ENCODE results near the gene RETREG2.

The RETREG2 gene

GRCh38 chr2:219169930-219170654 lies 8.0 kb upstream of the RETREG2 start, which contains the start of gene SLC23A3:
TSS of gene SLC23A3 (minus strand) at chr2:219170029. CDS start at chr2:219169984, 45 bp downstream.
- DNase-seq (ENCODE audit: low spot score) (no peak), FAIRE-seq (no peak)

- peak; percentile 39 for DNase-seq (ENCODE audit: low spot score)
- no peak for FAIRE-seq
These were observed 6.8 kb upstream of the RETREG2 start for GRCh38 chr2:219171231-219171651.

- no peak for FAIRE-seq
- DNase-seq (ENCODE audit: low spot score) = no peak
These were observed 5.6 kb upstream of the RETREG2 start for GRCh38 chr2:219172231-219173154.

GRCh38 chr2:219173176-219173575 lies 4.9 kb upstream of the RETREG2 start:
- FAIRE-seq = no peak
- DNase-seq (ENCODE audit: low spot score) = no peak

GRCh38 chr2:219174146-219174545 lies 3.9 kb upstream of the RETREG2 start:
- DNase-seq (ENCODE audit: low spot score) (no peak), FAIRE-seq (no peak)

- FAIRE-seq (no peak), DNase-seq (ENCODE audit: low spot score) (no peak)
These were observed 3.3 kb upstream of the RETREG2 start for GRCh38 chr2:219174801-219175200.

GRCh38 chr2:219175486-219175885 lies 2.6 kb upstream of the RETREG2 start:
- DNase-seq (ENCODE audit: low spot score) = no peak
- no peak for FAIRE-seq

GRCh38 chr2:219175928-219176817 lies 1.9 kb upstream of the RETREG2 start:
- FAIRE-seq (no peak), DNase-seq (ENCODE audit: low spot score) (peak; percentile 46)

GRCh38 chr2:219176818-219177551 lies 1.1 kb upstream of the RETREG2 start, which contains the start of gene CNPPD1:
TSS of gene CNPPD1 (minus strand) at chr2:219176925. CDS start at chr2:219176828, 97 bp downstream.
- FAIRE-seq (no peak), DNase-seq (ENCODE audit: low spot score) (peak; percentile 91)

GRCh38 chr2:219178377-219179175 lies 501 bp downstream of the RETREG2 start:
- DNase-seq (ENCODE audit: low spot score) (peak; percentile 40), FAIRE-seq (no peak)

GRCh38 chr2:219179601-219180465 lies 1.8 kb downstream of the RETREG2 start:
- FAIRE-seq (no peak), DNase-seq (ENCODE audit: low spot score) (no peak)

- DNase-seq (ENCODE audit: low spot score) (no peak), FAIRE-seq (no peak)
These were observed 2.9 kb downstream of the RETREG2 start for GRCh38 chr2:219180961-219181360.

GRCh38 chr2:219181531-219181930 lies 3.5 kb downstream of the RETREG2 start:
- FAIRE-seq (no peak), DNase-seq (ENCODE audit: low spot score) (no peak)

GRCh38 chr2:219182331-219183150 lies 4.5 kb downstream of the RETREG2 start:
- FAIRE-seq (no peak), DNase-seq (ENCODE audit: low spot score) (no peak)

- no peak for FAIRE-seq
- no peak for DNase-seq (ENCODE audit: low spot score)
These were observed 5.2 kb downstream of the RETREG2 start for GRCh38 chr2:219183151-219183772.

GRCh38 chr2:219184121-219184520 lies 6.0 kb downstream of the RETREG2 start:
- no peak for FAIRE-seq
- no peak for DNase-seq (ENCODE audit: low spot score)

GRCh38 chr2:219186754-219187456 lies 8.8 kb downstream of the RETREG2 start:
- no peak for FAIRE-seq
- DNase-seq (ENCODE audit: low spot score) = no peak
